ENCODE measurements around the gene APOO. TPM values are rescaled to one million over a fixed set of nuclear protein-coding genes. Genes with fewer than 3 reads are reported as not detected.

The APOO gene
- total RNA-seq, 1 experiment from 2014 or later = 23.4 TPM

- intact Hi-C loops (cut with micrococcal nuclease; ENCODE audit: unreplicated experiment) = no loop called here
- Histone ChIP-seq H3K4me3 (ENCODE audit: low read depth, low read length) (no peak overlapping the region), H3K9me3 (no peaks in the 10 kb centered on the region), H3K4me1 (peaks cover 17% of the 10 kb centered on the region), H3K27me3 (replicated peaks; ENCODE audit: control insufficient read depth, insufficient read depth, low read length) (no peaks in the 10 kb centered on the region), H3K36me3 (ENCODE audit: control insufficient read depth, insufficient read depth, low read length) (no peaks in the 10 kb centered on the region)
- Mint-ChIP-seq H3K4me1 (ENCODE audit: low read depth, unreplicated experiment) (peaks cover 6% of the 10 kb centered on the region), H3K4me3 (ENCODE audit: unreplicated experiment) (no peak overlapping the region), H3K9me3 (ENCODE audit: unreplicated experiment) (no peaks in the 10 kb centered on the region), H3K27me3 (ENCODE audit: insufficient read depth, unreplicated experiment) (no peaks in the 10 kb centered on the region), H3K27ac (ENCODE audit: unreplicated experiment) (no peak overlapping the region), H3K36me3 (ENCODE audit: insufficient read depth, unreplicated experiment) (no peaks in the 10 kb centered on the region)
- CTCF ChIA-PET = no interaction called here
- no TSS peak for BruUV-seq (replicated peaks)
- POLR2A ChIA-PET = no interaction called here
- DNase-seq = no peak
- TF ChIP-seq, protein P1, sequence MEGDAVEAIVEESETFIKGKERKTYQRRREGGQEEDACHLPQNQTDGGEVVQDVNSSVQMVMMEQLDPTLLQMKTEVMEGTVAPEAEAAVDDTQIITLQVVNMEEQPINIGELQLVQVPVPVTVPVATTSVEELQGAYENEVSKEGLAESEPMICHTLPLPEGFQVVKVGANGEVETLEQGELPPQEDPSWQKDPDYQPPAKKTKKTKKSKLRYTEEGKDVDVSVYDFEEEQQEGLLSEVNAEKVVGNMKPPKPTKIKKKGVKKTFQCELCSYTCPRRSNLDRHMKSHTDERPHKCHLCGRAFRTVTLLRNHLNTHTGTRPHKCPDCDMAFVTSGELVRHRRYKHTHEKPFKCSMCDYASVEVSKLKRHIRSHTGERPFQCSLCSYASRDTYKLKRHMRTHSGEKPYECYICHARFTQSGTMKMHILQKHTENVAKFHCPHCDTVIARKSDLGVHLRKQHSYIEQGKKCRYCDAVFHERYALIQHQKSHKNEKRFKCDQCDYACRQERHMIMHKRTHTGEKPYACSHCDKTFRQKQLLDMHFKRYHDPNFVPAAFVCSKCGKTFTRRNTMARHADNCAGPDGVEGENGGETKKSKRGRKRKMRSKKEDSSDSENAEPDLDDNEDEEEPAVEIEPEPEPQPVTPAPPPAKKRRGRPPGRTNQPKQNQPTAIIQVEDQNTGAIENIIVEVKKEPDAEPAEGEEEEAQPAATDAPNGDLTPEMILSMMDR (IDR thresholded peaks at IDR 0.05; ENCODE audit: insufficient read depth in 1 of 2, low read depth in 1 of 2, low read length in 1 of 2, severe bottlenecking in 1 of 2, unreplicated experiment in 1 of 2) = no peak
These were observed 67.1 kb downstream of the APOO start for GRCh38 chrX:23840674-23841073.

- DNase-seq = no peak
- Mint-ChIP-seq H3K4me1 (ENCODE audit: low read depth, unreplicated experiment) (peaks cover 6% of the 10 kb centered on the region), H3K9me3 (ENCODE audit: unreplicated experiment) (no peaks in the 10 kb centered on the region), H3K27ac (ENCODE audit: unreplicated experiment) (no peak overlapping the region), H3K27me3 (ENCODE audit: insufficient read depth, unreplicated experiment) (no peaks in the 10 kb centered on the region), H3K4me3 (ENCODE audit: unreplicated experiment) (no peak overlapping the region), H3K36me3 (ENCODE audit: insufficient read depth, unreplicated experiment) (no peaks in the 10 kb centered on the region)
- no peaks in the 10 kb centered on the region for H3K27me3 ChIP-seq (replicated peaks; ENCODE audit: control insufficient read depth, insufficient read depth, low read length)
- CTCF ChIA-PET = no interaction called here
- TF ChIP-seq, protein P1 (IDR thresholded peaks at IDR 0.05; ENCODE audit: insufficient read depth in 1 of 2, low read depth in 1 of 2, low read length in 1 of 2, severe bottlenecking in 1 of 2, unreplicated experiment in 1 of 2) = no peak
- H3K4me3 ChIP-seq (ENCODE audit: low read depth, low read length) = no peak overlapping the region
- H3K36me3 ChIP-seq (ENCODE audit: control insufficient read depth, insufficient read depth, low read length) = no peaks in the 10 kb centered on the region
- POLR2A ChIA-PET = no interaction called here
- intact Hi-C loops (cut with micrococcal nuclease; ENCODE audit: unreplicated experiment) = no loop called here
- BruUV-seq (replicated peaks) = no TSS peak
- peaks cover 4% of the 10 kb centered on the region for H3K4me1 ChIP-seq
- no peaks in the 10 kb centered on the region for H3K9me3 ChIP-seq
These were observed 68.8 kb downstream of the APOO start for GRCh38 chrX:23838953-23839352.

- Histone ChIP-seq H3K36me3 (ENCODE audit: control insufficient read depth, insufficient read depth, low read length) (no peaks in the 10 kb centered on the region), H3K27me3 (replicated peaks; ENCODE audit: control insufficient read depth, insufficient read depth, low read length) (no peaks in the 10 kb centered on the region), H3K4me1 (no peaks in the 10 kb centered on the region), H3K4me3 (ENCODE audit: low read depth, low read length) (no peak overlapping the region), H3K9me3 (no peaks in the 10 kb centered on the region)
- POLR2A ChIA-PET = no interaction called here
- no peak overlapping the region for H3K27ac Mint-ChIP-seq (ENCODE audit: unreplicated experiment)
- no peak overlapping the region for H3K4me3 Mint-ChIP-seq (ENCODE audit: unreplicated experiment)
- intact Hi-C loops (cut with micrococcal nuclease; ENCODE audit: unreplicated experiment) = no loop called here
- TF ChIP-seq, protein P1 (IDR thresholded peaks at IDR 0.05; ENCODE audit: insufficient read depth in 1 of 2, low read depth in 1 of 2, low read length in 1 of 2, severe bottlenecking in 1 of 2, unreplicated experiment in 1 of 2) = no peak
- no peaks in the 10 kb centered on the region for H3K4me1 Mint-ChIP-seq (ENCODE audit: low read depth, unreplicated experiment)
- H3K27me3 Mint-ChIP-seq (ENCODE audit: insufficient read depth, unreplicated experiment) = no peaks in the 10 kb centered on the region
- DNase-seq = no peak
- H3K9me3 Mint-ChIP-seq (ENCODE audit: unreplicated experiment) = no peaks in the 10 kb centered on the region
- CTCF ChIA-PET = no interaction called here
- BruUV-seq (replicated peaks) = no TSS peak
- H3K36me3 Mint-ChIP-seq (ENCODE audit: insufficient read depth, unreplicated experiment) = no peaks in the 10 kb centered on the region
These were observed 75.0 kb downstream of the APOO start for GRCh38 chrX:23832721-23833120.

All from Caco-2 (cell line).